T-helper 2 cell (primary cell): ENCODE measurements around the gene KRT35.
"Not testable (repeated sequence)": the region's sequence is repeated elsewhere in the genome, so short reads cannot be mapped to it uniquely, and the experiment has no call there.

Experiments
- DNase-seq, 5 experiments: peaks; one replicate each; pipeline versions ENCODE4 v3.0.0 to v3.0.0-alpha.2; 2012 to 2022

The KRT35 gene

GRCh38 chr17:41452281-41452680 lies 28.7 kb downstream of the KRT35 start:
- DNase-seq, result no peak

- DNase-seq, result no peak
Observed at GRCh38 chr17:41451154-41451728, 29.7 kb downstream of the KRT35 start.

GRCh38 chr17:41449008-41449407 lies 31.9 kb downstream of the KRT35 start:
- DNase-seq, result no peak

- no peak for DNase-seq
Observed at GRCh38 chr17:41448506-41448905, 32.4 kb downstream of the KRT35 start.

GRCh38 chr17:41446806-41447205 lies 34.1 kb downstream of the KRT35 start:
- DNase-seq, result no peak

- DNase-seq, result no peak
Observed at GRCh38 chr17:41444640-41445039, 36.3 kb downstream of the KRT35 start.

- no peak for DNase-seq
Observed at GRCh38 chr17:41444186-41444585, 36.8 kb downstream of the KRT35 start.

GRCh38 chr17:41442739-41443138 lies 38.2 kb downstream of the KRT35 start:
- no peak for DNase-seq

- DNase-seq, result no peak
Observed at GRCh38 chr17:41440531-41441033, 40.4 kb downstream of the KRT35 start, which contains the start of gene KRT38. TSS of gene KRT38 (minus strand) at chr17:41440983. CDS start at chr17:41440921, 62 bp downstream.

GRCh38 chr17:41439375-41439774 lies 41.6 kb downstream of the KRT35 start:
- no peak for DNase-seq

- DNase-seq, result no peak
Observed at GRCh38 chr17:41437769-41438168, 43.2 kb downstream of the KRT35 start.

- no peak for DNase-seq
Observed at GRCh38 chr17:41437254-41437653, 43.7 kb downstream of the KRT35 start.

GRCh38 chr17:41434415-41434814 lies 46.5 kb downstream of the KRT35 start:
- no peak for DNase-seq

GRCh38 chr17:41434005-41434404 lies 46.9 kb downstream of the KRT35 start:
- no peak for DNase-seq

- DNase-seq, result no peak
Observed at GRCh38 chr17:41433586-41433985, 47.4 kb downstream of the KRT35 start.

GRCh38 chr17:41430376-41430775 lies 50.6 kb downstream of the KRT35 start:
- not testable (repeated sequence) for DNase-seq

GRCh38 chr17:41429667-41430066 lies 51.3 kb downstream of the KRT35 start:
- DNase-seq, result no peak

- no peak for DNase-seq
Observed at GRCh38 chr17:41428591-41429291, 52.2 kb downstream of the KRT35 start.
